ENCODE data around the gene HEPACAM.

The HEPACAM gene

GRCh38 chr11:124882339-124883071 lies 53.3 kb downstream of the HEPACAM start:
- no peak for DNase-seq

GRCh38 chr11:124880958-124881357 lies 54.9 kb downstream of the HEPACAM start:
- no peak for DNase-seq

- DNase-seq, result no peak
These were observed 55.6 kb downstream of the HEPACAM start for GRCh38 chr11:124880290-124880611.

- no peak for DNase-seq
These were observed 56.2 kb downstream of the HEPACAM start for GRCh38 chr11:124879493-124880289.

- no peak for DNase-seq
These were observed 56.9 kb downstream of the HEPACAM start for GRCh38 chr11:124878759-124879492.

GRCh38 chr11:124877910-124878758 lies 57.7 kb downstream of the HEPACAM start:
- no peak for DNase-seq

GRCh38 chr11:124877631-124877909 lies 58.3 kb downstream of the HEPACAM start:
- no peak for DNase-seq

GRCh38 chr11:124876818-124877630 lies 58.8 kb downstream of the HEPACAM start:
- no peak for DNase-seq

- DNase-seq, result peak; percentile 87 to 97
These were observed 59.7 kb downstream of the HEPACAM start for GRCh38 chr11:124875943-124876817.

- DNase-seq, result no peak
These were observed 60.4 kb downstream of the HEPACAM start for GRCh38 chr11:124875401-124875800.

- no peak for DNase-seq
These were observed 61.1 kb downstream of the HEPACAM start for GRCh38 chr11:124874571-124875255.

GRCh38 chr11:124873951-124874350 lies 61.9 kb downstream of the HEPACAM start:
- DNase-seq, result no peak

GRCh38 chr11:124872741-124873140 lies 63.1 kb downstream of the HEPACAM start:
- no peak for DNase-seq

GRCh38 chr11:124872280-124872679 lies 63.6 kb downstream of the HEPACAM start:
- no peak for DNase-seq

- DNase-seq, result no peak
These were observed 65.4 kb downstream of the HEPACAM start for GRCh38 chr11:124870430-124870829.

- DNase-seq, result no peak
These were observed 65.9 kb downstream of the HEPACAM start for GRCh38 chr11:124869856-124870387.

GRCh38 chr11:124869331-124869730 lies 66.5 kb downstream of the HEPACAM start:
- no peak for DNase-seq
